HEK293T (cell line): ENCODE data around the gene UCP2.

Experiments
- CTBP1 ChIP-seq: fragments of 450-650 bp; IDR thresholded peaks from 2 replicates; pipeline ENCODE4 v1.6.1; 2016; ENCODE audit warnings: borderline replicate concordance
- ELF4 ChIP-seq: fragments of 450-650 bp; IDR thresholded peaks from 2 replicates; pipeline ENCODE4 v1.6.1; 2017; ENCODE audit warnings: antibody characterized with exemption
- FOXK2 ChIP-seq: fragments of 450-650 bp; IDR thresholded peaks from 2 replicates; pipeline ENCODE4 v1.6.1; 2016; ENCODE audit warnings: mild to moderate bottlenecking
- SP1 ChIP-seq: fragments of 450-650 bp; IDR thresholded peaks from 2 replicates; pipeline ENCODE4 v1.6.1; 2017
- SUZ12 ChIP-seq: fragments of 450-650 bp; IDR thresholded peaks from 2 replicates; pipeline ENCODE4 v1.6.1; 2016; ENCODE audit warnings: mild to moderate bottlenecking
- ZNF384 ChIP-seq: fragments of 450-650 bp; IDR thresholded peaks from 2 replicates; pipeline ENCODE4 v1.6.1; 2016

DNA sequence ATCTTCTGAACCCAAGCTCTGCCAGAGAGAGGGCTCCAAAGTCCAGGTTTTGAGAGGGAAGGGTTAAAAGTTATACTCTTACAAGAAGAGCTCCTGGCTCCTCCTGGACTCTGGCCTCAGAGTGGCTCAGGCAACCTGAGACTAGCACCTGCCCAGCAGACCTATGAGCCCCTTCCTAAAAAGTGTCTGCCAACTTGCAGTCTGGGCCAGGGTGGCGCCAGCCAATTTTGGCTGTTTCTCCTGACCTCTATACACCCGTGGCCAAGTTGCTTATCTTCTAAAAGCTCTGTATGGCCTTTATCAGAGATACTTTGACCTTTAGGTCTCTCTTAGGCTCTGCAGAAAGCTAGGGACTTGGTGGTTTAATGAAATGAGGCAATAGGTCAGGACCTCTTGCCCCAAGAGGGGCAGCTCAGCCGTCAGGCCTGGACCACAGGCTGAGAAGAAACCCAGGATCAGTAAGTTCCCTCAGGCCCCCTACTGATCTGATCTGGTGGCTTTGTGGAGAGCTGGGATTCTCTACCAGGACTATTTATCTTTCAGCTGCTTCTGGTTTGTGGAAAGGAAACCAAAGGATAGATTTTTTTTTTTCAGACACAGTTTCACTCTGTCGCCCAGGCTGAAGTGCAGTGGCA lies 36.6 kb upstream of the UCP2 start:
- TF ChIP-seq CTBP1 (no peak), SUZ12 (no peak), FOXK2 (no peak), ZNF384 (no peak), SP1 (no peak), ELF4 (no peak)
